Middle frontal gyrus (tissue), 1 donor: ENCODE results near the gene CALN1.
"Not testable (repeated sequence)": the region's sequence is repeated elsewhere in the genome, so short reads cannot be mapped to it uniquely, and the experiment has no call there.

Experiments used
- DNase-seq: peaks from one replicate; pipeline ENCODE4 v3.0.0-alpha.2; 2015; ENCODE audit warnings: low spot score; ENCODE audit errors: extremely low spot score

Gene CALN1

DNA sequence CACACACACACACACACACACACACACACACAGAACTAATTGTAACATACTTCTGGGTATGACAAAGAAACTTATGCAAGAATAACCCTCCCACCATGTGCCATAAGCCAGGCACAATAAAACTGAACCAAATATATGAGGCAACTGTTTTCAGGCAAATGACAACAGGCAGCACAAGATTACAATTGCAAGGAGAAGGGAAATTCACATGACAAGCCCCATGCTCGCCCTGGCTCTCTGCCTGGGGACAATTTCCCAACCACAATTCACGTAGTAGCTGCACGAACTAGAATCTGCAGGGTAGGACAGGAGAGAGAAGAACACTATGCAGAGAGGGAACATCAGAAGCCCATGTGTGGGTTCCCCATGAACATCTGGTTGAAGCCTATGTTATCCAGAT is 143.3 kb downstream of the CALN1 start:
- no peak for DNase-seq

DNA sequence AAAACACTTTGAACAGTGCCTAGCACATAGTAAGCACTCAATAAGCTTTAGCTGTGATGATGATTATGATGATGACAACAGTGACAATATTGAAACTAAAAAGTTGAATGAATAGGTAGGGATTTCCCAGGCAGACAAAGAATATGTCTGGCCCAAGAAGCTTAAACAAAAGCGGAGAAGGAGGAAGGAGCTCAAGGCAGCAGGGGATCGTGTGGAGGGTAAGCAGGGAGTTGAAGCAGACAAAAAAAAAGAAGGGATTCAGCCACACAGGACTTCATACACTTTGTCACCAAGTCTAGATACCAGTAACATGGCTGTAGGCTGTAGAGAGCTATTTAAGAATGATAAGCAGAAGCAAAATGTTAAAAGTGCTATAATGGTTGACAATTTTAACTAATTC is 144.0 kb downstream of the CALN1 start:
- no peak for DNase-seq

- no peak for DNase-seq
Measured at GRCh38 chr7:72267291-72267800, 144.8 kb downstream of the CALN1 start.

GRCh38 chr7:72266771-72267170 is 145.4 kb downstream of the CALN1 start:
- no peak for DNase-seq

DNA sequence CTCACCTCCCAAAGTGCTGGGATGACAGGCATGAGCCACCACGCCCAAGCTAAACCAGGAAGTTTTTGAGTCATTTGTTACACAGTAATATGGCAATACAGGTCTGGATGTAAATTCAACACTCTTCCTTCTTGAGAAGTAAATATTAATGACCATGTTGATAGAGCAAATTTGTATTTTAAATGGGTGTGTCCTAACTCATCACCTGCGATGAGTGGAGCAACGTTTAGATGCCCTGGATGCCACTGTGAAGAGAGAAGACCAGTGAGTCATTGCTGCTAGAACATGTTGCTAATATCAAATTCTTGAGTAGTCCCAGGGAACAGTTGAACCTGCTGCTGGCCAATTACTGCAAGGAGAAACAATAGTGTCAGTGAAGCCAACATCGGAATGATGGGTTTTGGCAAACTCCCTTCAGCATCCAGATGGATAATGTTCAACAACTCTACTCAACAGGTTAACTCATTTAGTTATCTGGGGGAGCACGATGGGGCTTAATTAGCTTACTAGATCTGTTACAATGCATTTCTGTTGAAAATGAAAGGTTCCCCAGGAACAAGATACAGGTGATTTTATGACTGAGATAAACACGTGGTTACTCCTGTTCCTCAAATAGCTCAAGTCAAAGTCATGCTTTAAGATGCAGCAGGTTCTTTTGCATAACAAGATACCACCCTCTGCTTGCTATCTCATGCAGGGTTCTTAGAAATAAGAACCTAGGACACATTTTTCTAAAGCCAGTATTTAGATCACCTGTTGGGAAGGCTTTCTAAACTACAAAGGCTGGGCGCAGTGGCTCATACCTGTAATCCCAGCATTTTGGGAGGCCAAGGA is 146.8 kb downstream of the CALN1 start:
- no peak for DNase-seq

- DNase-seq: no peak
Measured at GRCh38 chr7:72260406-72260805, 151.7 kb downstream of the CALN1 start.

DNA sequence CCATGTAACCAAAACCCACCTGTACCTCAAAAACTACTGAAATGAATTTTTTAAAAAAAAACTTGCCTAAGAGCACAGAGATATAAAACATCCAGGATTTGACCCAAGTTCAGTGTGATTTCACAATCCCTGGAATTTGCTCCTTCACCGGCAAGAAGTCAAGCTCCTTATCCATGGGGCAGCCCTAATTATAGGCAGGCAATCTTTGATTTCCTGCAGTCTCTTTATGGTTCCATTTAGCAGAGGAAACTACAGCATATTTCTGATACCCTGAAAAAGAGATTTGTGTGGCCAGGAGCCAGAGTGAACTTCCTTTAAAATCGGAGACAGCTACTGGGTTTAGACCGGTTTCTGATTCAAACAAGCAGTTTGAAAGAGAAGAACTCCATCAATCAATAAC is 154.1 kb downstream of the CALN1 start:
- no peak for DNase-seq

GRCh38 chr7:72254455-72254854 is 157.7 kb downstream of the CALN1 start:
- no peak for DNase-seq

DNA sequence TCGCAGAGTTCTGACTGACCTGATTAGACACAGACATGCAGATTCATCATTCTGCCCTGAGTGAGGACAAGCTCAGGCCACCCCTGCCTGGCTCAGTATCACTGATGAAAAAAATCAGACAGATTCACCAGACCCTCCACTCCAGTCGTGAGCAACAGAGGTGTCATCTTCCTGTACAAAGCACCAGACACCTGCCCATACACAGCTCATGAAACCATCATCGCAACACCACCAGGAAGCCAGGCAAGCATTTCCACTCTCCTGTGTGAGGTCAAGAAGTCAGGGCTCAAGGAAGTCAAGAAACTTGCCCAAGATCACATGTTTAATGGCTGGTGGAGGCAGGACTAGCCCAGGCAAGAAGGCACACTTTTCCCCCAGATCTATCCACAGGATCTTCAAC is 163.0 kb downstream of the CALN1 start:
- no peak for DNase-seq

- DNase-seq: no peak
Measured at GRCh38 chr7:72244826-72245398, 167.2 kb downstream of the CALN1 start.

DNA sequence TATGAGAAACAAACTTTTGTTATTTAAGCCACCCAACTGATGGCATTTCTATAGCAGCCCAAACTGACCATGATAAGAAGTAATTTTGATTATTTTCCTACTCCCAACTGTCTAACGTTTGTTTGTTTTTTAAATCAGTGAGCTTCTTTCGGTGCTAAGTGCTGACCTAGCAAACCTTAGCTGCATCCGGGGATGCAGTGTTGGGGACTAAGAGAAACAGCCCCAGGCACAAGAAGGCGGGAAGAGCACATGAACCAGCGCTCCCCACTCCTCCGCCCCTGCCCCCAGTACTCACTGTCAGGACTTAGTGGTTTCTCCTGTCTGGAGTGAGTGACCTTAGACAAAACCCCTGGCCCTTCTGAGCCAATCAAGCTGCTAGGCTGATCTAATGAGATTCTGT is 168.8 kb downstream of the CALN1 start:
- DNase-seq: no peak

DNA sequence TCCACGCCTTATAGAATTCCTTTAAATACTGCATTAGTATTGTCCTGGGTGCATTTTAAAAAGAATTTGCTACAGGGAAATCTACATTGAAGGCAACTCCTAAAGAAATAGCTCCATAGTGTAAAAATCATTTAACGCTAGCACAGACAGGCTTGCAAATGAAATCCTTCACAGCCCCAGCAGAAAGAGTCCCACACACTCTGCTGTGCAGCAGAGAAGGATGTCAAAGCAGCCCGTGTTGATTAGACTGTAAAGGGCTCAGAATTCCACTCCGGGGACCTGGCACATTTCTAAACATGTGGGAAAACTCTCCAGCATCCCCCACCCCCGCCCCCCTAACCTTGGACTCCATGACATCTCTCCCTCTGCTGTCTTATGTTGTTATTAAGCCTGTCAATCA is 176.8 kb downstream of the CALN1 start:
- no peak for DNase-seq

DNA sequence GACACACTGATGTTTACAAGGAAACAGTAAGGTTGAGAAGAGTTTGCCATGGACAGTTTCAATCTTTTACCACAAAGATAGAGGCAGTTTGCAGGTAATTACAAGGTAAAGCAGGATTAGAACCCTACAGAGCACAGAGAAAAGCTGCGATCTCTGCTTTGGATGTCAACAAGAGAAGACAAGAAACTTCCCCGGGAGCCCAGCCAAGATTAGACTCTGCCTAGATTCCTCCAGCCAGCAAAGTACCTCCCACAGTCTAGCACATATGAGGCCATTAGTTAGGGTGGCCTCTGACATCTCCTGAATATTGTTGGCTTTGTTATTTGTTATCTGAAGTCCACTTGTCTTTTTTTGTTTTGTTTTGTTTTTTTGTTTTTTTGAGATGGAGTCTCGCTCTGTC is 178.1 kb downstream of the CALN1 start:
- DNase-seq: no peak

DNA sequence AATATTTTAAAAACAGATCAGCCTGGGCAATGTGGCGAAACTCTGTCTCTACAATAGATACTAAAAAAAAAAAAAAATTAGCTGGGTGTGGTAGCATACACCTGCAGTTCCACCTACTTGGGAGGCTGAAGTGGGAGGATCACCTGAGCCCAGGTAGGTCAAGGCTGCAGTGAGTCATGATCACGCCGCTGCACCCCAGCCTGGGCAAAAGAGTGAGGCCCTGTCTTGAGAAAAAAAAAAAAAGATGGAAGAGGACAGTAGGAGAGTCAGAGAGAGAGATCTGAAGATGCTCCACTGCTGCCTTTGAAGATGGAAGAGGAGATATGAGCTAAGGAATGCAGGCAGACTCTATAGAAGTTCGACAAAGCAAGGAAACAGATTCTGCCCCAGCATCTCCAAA is 181.9 kb downstream of the CALN1 start:
- DNase-seq: no peak

GRCh38 chr7:72223351-72223750 is 188.8 kb downstream of the CALN1 start:
- DNase-seq: no peak

DNA sequence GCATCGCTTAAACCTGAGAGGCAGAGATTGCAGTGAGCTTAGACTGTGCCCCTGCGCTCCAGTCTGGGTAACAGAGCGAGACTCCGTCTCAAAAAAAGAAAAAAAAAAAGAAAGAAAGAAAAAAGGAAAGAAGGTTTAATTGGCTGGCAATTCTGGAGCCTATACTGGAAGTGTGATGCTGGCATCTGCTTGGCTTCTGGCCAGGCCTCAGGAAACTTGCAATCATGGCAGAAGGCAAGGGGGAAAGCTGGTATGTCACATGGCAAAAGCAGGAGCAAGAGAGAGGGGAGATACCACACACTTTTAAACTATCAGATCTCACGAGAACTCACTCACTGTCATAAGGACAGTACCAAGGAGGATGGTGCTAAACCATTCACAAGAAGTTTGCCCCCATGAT is 190.0 kb downstream of the CALN1 start:
- DNase-seq: no peak

- DNase-seq: no peak
Measured at GRCh38 chr7:72219500-72219899, 192.6 kb downstream of the CALN1 start.

DNA sequence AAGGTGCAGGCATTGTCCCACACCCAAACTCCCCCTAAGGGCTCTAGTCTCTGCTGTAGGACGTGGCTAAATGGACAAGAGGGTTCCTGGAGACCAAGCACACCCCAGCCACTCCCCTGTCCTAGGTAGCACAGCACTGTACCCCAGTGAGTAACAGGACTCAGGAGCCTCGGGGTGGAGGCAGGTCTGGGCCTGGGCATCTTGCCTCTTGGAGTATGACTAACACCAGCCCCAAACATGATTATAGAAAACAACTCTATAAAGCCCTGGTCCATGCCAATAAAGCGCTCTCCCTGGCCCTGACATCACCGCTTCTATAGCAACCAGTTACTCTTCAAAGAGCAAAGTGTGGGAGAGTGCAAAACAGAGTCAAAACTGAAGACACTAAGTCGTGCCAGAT is 195.0 kb downstream of the CALN1 start:
- DNase-seq: no peak

DNA sequence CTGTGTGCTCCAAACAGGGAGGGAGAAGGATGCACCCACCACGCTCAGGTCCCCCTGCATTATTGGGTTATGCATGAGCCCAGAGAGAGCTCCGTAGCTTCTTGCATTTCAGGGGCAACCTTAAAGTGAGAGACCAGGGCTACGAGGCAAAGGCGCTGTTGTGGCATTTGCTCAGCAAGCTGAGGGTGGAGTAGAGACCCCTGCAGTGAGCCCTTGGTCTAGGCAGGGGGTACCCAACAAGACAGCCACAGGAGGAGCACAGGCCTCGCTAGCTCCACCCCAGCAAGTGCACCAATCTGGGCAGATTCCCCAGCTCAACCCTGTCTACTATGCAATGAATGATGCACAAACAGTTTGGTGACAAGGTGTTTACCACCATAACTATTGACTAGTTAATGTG is 198.4 kb downstream of the CALN1 start:
- DNase-seq: no peak

GRCh38 chr7:72213081-72213480 is 199.1 kb downstream of the CALN1 start:
- no peak for DNase-seq

GRCh38 chr7:72211175-72211574 is 201.0 kb downstream of the CALN1 start:
- DNase-seq: no peak

DNA sequence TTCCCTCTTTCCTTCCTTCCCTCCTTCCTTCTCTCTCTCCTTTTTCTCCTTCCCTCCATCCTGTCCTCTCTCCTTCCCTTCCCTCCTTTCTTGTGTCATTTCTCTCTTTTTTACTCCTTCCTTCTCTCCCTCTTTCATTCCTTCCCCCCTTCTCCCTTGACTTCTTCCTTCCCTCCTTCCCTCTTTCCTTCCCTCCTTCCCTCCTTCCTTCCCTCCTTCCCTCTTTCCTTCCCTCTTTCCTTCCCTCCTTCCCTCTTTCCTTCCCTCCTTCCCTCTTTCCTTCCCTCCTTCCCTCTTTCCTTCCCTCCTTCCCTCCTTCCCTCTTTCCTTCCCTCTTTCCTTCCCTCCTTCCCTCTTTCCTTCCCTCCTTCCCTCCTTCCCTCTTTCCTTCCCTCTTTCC is 203.1 kb downstream of the CALN1 start:
- not testable (repeated sequence) for DNase-seq

- no peak for DNase-seq
Measured at GRCh38 chr7:72196176-72196575, 216.0 kb downstream of the CALN1 start.
